Stimulated activated CD4-positive, alpha-beta T cell treated with anti-CD3 and anti-CD28 coated beads, Interleukin-12 subunit alpha, Interleukin-12 subunit beta, amount 100 ng/mL, for 48 hours (primary cell): ENCODE results near the gene LRRC49.

Experiments
- DNase-seq, 3 donors: peaks; one replicate each; pipeline ENCODE4 v3.0.0-alpha.2; 2020; ENCODE audit warnings: low read depth in 2 of 3, low spot score in 1 of 3

Gene LRRC49

DNA sequence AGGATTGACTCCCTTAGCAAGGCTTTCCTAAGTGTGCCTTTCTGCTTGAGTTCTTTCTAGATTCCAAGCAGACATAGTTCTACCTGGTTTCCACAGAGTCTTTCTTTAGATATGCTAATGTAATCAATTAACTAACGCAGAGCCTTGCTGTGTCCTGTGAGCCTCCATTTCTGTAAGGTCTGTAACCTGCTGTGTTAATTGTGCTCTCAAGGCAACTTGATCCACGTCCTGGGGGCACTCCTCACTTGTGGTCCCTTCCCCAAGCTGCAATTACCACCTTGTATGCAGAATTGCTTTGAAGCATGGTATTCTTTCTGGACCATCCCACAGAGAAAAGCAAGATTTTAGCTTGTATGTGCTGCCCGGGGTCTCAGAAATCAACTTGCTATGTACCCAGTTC is 193.2 kb downstream of the LRRC49 start:
- DNase-seq, result no peak

GRCh38 chr15:71088155-71088554 is 195.5 kb downstream of the LRRC49 start:
- no peak for DNase-seq

GRCh38 chr15:71088683-71089082 is 196.1 kb downstream of the LRRC49 start:
- DNase-seq, result no peak

DNA sequence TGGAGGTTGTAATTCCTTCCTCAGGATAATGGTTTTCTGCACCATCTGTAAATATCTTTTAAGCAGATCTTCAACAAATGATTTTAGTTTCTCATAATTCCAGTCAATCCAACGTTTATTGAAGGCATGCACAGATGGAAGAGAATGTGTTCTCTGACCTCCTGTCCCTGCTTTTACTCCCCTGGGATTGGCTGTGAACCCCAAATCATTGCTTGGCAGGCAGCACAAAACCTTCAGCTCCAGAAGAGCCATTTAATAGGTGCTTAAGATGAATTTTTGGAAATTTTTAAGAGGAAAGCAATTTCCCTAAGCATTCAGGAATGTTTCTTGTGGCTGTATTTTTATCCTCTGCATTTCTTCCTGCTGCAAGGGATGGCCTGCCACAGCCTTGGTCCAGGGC is 197.2 kb downstream of the LRRC49 start:
- no peak for DNase-seq

- DNase-seq, result no peak
Measured at GRCh38 chr15:71091601-71092000, 199.0 kb downstream of the LRRC49 start.

GRCh38 chr15:71092056-71092600 is 199.5 kb downstream of the LRRC49 start:
- no peak for DNase-seq

GRCh38 chr15:71093054-71094024 is 200.7 kb downstream of the LRRC49 start:
- DNase-seq, result no peak

GRCh38 chr15:71094137-71094536 is 201.5 kb downstream of the LRRC49 start:
- DNase-seq, result no peak

GRCh38 chr15:71096676-71097075 is 204.1 kb downstream of the LRRC49 start:
- no peak for DNase-seq

DNA sequence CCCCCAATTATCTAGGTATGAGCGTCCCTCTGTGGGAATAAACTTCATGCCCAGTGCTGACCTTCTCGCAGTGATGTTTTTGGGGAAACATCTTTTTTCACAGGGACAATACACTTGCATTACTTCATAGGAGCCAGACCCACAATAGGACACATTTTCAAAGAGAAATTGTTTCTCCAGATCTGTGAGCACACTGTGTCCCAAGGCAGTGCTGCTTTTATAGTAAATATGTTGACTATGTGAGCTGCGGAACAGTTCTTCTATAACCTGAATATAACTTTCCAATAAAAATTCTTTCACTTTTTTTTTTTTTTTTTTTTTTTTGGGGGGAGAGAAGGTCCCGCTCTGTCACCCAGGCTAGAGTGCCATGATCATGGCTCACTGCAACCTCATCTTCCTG is 205.3 kb downstream of the LRRC49 start:
- DNase-seq, result no peak

DNA sequence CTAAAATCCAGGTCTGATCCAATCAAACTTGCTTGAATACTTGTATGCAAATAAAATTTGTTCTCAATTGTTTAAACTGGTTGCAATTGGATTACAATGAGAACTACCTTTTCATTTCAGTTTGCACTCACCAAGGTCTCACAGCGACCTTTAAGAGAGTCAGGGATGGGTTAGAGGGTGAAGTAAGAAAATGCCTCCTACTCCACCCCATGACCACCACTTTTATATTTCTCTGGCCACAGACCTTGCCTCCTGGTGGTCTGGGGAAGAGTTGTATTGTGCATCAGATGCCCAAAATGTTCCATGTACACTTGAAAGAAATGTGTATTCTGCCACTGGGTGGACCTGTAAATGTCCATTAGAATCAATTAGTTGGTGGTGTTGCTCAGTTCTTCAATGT is 206.3 kb downstream of the LRRC49 start:
- DNase-seq, result no peak
